Stimulated activated CD8-positive, alpha-beta memory T cell treated with anti-CD3 and anti-CD28 coated beads, Interleukin-12 subunit alpha, Interleukin-12 subunit beta, amount 100 ng/mL, for 24 hours (primary cell): ENCODE data around the gene TFF3.

ENCODE experiments used
- DNase-seq: peaks from one replicate; pipeline ENCODE4 v3.0.0-alpha.2; 2020; ENCODE audit errors: extremely low read depth

TFF3 gene, protein sequence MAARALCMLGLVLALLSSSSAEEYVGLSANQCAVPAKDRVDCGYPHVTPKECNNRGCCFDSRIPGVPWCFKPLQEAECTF

DNA sequence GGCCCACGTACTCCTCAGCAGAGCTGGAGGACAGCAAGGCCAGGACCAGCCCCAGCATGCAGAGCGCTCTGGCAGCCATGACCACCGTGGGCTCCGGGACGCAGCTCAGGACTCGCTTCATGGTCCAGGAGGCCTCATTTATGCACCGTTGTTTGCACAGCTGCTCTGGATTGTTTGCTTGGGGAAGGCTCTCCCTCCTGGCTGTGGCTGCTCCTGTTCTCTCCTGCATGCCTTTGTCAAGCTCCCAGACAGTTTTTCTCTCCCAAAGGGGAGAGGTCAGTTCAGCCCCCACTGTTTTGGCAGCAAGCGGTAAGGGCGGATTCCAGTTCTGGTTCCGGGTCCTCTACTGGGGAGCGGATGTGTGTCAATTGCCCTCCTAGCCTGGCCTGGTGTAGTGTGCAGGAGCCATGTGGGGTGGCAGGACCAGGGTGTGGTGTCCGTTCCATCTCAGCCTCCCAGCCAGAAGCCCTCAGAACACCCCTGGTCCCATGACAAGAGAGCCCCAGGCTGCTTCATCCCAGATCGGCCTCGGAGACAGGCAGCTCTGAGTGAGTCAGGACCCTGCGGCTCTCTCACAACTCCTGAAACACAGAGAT lies at the start of gene TFF3:
TSS of gene TFF3 (minus strand) at position 114 of the 596 bp plus-strand sequence. CDS start at position 79, 35 bp downstream.
- DNase-seq, result no peak

- DNase-seq, result no peak
Observed at GRCh38 chr21:42364304-42364865, 49.2 kb upstream of the TFF3 start.

- DNase-seq, result no peak
Observed at GRCh38 chr21:42363312-42363711, 48.1 kb upstream of the TFF3 start.

DNA sequence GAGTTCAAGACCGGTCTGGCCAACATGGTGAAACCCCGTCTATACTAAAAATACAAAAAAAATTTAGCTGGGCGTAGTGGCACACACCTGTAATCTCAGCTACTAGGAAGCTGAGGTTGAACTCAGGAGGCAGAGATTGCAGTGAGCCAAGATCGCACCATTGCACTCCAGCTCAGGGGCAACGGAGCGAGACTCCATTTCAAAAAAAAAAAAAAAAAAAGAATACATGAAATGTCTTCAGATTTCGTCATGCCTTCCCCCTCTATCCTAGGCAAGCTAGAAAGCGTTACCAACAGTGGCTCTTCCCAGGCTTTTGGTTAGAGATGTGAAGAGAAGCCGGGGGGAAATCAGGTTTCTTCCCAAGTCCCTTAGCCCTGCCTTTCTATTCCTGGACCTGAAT lies 47.5 kb upstream of the TFF3 start:
- no peak for DNase-seq

GRCh38 chr21:42362198-42362597 lies 47.0 kb upstream of the TFF3 start:
- DNase-seq, result no peak

DNA sequence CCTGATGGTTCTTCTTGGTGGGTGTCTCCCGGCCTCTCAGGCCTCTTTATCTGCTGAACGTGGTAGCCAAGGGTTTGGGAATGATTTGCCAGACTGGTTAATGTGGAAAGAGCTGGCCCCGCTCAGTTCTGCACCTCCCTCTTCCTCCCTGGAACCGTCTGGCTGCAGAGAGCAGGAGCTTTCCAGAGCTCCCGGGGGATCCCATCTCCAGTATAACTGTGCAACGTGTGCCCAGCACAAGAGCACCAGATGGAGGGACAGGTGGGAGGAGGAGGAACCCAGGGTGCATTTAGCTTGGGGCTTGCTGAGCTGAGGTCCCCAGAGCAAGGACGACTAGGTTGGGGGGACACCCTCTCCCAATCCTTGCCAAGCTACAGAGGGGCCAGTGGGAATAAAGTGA lies 46.1 kb upstream of the TFF3 start:
- DNase-seq, result no peak

DNA sequence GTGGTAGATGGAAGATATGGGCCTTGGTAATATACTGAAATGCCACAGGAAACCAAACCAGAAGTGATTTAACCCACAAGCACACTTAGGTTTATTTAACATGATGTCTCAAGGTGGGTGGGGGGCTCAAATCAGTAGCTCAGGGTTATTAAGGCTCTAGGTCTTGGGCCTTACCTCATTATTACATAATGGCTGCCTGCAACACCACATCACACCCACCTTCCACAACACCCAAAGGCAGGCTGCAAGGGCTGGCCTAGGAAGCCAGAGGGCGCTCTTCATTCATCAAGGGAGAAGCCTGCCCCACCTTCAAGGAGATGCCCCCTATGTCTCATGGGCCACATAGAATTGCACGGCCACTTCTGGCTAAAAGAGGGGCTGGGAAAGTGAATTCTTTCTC lies 45.1 kb upstream of the TFF3 start:
- DNase-seq, result no peak

DNA sequence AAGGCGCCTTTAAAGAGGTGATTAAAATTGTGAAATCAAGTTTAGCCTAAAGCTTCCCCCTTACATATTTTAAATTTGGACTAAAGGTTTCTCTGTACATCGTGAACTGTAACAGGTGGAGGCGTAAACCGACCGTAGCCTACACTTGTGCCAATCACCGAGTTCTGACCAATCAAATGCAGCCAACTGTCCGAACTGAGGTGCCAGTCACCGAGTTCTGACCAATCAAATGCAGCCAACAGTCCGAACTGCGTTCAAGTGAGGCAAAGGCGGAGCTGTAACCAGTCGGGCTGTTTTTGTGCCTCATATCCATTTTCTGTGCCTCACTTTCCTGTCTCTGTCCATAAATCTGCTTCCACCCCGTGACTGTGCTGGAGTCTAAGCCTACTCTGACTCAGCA lies 43.7 kb upstream of the TFF3 start:
- DNase-seq, result no peak

- DNase-seq, result no peak
Observed at GRCh38 chr21:42358261-42358660, 43.1 kb upstream of the TFF3 start.

- no peak for DNase-seq
Observed at GRCh38 chr21:42357307-42357706, 42.1 kb upstream of the TFF3 start.

DNA sequence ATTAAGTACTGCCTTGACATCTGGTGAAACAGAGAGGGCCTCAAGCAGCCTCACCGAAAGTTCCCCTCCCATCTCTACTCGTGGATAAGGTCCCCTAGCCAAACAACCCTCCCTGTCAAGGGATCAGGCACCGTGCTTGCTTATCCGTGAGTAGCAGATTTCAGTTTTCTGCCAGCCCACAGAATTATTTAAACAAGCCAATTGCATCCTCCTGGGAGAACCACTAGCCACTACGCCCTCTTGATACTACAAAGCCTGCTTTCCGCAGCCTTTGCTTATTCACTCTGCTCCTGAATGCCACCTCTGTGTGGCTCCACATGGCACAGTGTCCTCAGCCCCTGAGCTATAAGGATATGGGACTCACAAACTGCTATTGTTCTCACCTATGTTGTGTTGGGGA lies 41.4 kb upstream of the TFF3 start:
- DNase-seq, result no peak

DNA sequence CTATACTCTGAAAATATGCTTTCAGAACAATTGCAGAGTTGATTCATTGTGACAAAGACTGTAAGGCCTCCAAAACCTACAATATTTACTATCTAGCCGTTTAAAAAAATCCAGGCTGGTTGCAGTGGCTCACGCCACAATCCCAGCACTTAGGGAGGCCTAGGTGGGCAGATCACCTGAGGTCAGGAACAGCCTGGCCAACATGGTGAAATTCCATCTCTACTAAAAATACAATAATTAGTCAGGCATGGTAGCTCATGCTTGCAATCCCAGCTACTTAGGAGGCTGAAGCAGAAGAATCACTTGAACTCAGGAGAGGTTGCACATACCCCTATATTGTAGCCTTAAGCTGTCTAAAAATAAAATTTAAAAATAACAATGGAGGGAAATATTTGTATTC lies 40.8 kb upstream of the TFF3 start:
- no peak for DNase-seq

- DNase-seq, result no peak
Observed at GRCh38 chr21:42353623-42354022, 38.4 kb upstream of the TFF3 start.

DNA sequence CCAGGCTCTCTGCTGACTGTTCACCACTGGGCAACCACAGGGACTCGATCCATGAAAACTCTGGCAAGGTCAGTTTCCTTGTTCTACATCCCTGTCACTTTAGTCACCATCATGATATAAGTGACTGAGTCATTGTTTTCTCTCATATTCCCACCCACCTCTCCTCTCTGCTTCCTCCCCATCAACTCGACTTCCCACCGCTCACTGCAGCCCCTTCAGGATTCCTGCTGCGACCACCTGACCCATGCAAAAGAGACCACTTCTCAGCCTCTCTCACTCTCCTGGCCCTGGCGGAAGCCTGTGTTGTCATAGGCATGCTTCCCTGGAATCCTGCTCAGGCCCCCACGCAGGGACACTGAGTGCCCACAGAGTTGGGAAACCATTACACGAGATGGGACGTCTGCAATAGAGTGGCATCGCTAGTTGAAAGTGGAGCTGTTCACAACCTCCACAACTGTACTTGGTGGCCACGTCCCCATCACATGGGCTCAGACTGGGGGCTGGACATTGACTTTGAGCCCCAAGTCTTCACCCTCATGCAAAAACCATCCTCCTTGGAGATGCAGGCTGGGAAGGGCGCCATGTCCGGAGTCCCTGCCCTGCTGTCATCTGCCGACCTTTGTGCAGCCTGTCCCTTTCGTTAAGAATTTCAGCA lies 37.4 kb upstream of the TFF3 start:
- DNase-seq, result no peak

DNA sequence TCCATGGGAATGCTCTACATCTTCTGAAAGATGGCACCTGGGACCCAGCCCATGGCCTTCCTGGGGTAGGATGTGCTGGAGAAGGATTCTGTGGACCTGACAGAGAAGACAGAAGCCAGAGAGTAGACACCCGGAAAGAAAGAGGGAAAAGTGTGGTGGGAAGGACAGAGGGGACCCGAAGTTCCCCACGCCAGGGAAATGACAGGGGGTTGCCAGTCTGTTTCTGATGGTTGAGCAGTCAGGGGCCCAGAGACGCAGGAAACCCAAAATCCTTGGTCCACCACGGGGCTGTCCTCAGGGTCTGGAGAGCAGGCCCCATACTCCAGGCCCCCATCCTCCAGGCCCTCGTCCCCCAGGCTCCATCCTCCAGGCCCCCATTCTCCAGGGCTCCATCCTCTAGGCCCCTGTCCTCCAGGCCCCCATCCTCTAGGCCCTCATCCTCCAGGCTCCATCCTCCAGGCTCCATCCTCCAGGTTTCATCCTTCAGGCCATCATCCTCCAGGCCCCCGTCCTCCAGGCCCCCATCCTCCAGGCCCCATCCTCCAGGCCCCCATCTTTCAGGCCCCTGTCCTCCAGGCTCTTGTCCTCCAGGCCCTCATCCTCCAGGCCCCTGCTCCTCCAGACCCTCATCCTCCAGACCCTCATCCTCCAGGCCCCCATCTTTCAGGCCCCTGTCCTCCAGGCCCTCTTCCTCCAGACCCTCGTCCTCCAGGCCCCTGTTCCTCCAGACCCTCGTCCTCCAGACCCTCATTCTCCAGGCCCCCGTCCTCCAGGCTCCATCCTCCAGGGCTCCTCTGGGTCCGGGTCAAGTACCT lies 36.6 kb upstream of the TFF3 start:
- DNase-seq, result no peak

DNA sequence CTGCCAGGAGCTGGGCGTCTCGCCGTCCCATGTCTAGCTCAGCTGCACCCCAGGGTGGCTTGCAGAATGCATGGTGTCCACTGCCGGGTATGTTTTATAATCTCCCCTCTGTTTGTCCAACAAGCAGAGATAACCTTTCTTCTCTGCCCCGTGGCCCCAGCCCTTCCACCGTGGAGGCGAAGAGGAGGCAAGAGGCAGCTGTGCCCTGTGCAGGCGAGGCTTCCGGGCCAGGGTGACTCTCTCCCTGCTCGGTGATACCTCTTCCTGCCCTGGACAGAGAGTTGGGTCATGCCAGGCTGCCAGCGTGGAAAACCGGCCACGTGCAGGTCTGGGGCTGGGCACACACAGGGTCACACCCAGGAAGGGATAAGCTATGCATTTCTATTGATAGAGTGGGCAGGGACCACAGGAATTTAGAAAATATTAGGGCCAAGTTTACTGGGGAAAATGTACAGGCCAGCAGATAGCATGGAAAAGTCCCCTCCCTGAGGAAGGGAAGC lies 35.8 kb upstream of the TFF3 start, which contains the start of gene TFF2:
TSS of gene TFF2 (minus strand) at position 68 of the 500 bp plus-strand sequence. CDS start at position 31, 37 bp downstream.
- DNase-seq, result no peak

- no peak for DNase-seq
Observed at GRCh38 chr21:42350318-42350910, 35.2 kb upstream of the TFF3 start.

- DNase-seq, result no peak
Observed at GRCh38 chr21:42349420-42350317, 34.5 kb upstream of the TFF3 start.

- DNase-seq, result no peak
Observed at GRCh38 chr21:42348762-42349161, 33.6 kb upstream of the TFF3 start.

DNA sequence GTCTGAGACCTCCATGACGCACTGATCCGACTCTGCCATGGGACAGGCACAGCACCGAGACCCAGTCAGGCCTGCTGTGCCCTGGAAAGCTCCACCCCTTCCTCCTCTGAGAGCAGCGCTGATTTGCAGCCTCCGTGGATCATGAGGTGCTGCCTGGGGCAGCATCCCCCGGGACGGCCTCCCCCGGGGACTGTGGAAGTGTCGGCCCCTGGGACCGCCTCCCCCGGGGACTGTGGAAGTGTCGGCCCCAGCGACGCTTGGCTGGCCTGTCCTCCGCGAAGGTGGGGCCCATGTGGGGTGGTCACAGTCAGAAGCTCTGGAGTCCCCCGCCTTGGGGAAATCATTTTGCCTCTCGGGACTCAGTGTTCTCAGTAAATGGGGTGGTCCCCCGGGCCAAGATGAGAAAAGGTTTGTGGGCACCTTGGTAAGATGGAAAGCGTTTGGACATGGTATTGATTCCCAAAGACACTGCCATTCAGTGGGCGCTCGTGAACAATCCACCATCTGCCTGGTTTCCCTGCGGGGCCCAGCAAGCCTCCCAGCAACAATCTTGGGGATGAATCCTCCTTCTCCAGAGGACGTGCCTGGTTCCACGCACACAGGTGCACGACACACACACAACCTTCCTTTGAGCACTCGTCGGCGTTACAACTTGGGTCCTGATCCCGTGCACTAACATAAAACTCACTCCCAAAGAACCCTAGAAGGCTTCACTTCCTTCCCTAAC lies 32.6 kb upstream of the TFF3 start:
- DNase-seq, result no peak
